ENCODE measurements around the gene DPP6.

The DPP6 gene

GRCh38 chr7:154591544-154591943 lies 539.3 kb downstream of the DPP6 start:
- no peak for DNase-seq (ENCODE audit: low read depth in 2 of 2)

GRCh38 chr7:154592388-154592787 lies 540.2 kb downstream of the DPP6 start:
- DNase-seq (ENCODE audit: low read depth in 2 of 2): no peak

- DNase-seq (ENCODE audit: low read depth in 2 of 2): no peak
These were observed 546.2 kb downstream of the DPP6 start for GRCh38 chr7:154598396-154598795.

GRCh38 chr7:154598864-154599263 lies 546.7 kb downstream of the DPP6 start:
- no peak for DNase-seq (ENCODE audit: low read depth in 2 of 2)

GRCh38 chr7:154610903-154611302 lies 558.7 kb downstream of the DPP6 start:
- no peak for DNase-seq (ENCODE audit: low read depth in 2 of 2)

- no peak for DNase-seq (ENCODE audit: low read depth in 2 of 2)
These were observed 561.6 kb downstream of the DPP6 start for GRCh38 chr7:154613811-154614210.

- no peak for DNase-seq (ENCODE audit: low read depth in 2 of 2)
These were observed 568.0 kb downstream of the DPP6 start for GRCh38 chr7:154620141-154620755.

- no peak for DNase-seq (ENCODE audit: low read depth in 2 of 2)
These were observed 571.2 kb downstream of the DPP6 start for GRCh38 chr7:154623399-154623798.

GRCh38 chr7:154627646-154628290 lies 575.6 kb downstream of the DPP6 start:
- no peak for DNase-seq (ENCODE audit: low read depth in 2 of 2)

GRCh38 chr7:154628556-154628955 lies 576.4 kb downstream of the DPP6 start:
- DNase-seq (ENCODE audit: low read depth in 2 of 2): no peak

- no peak for DNase-seq (ENCODE audit: low read depth in 2 of 2)
These were observed 579.0 kb downstream of the DPP6 start for GRCh38 chr7:154631162-154631561.

- no peak for DNase-seq (ENCODE audit: low read depth in 2 of 2)
These were observed 581.4 kb downstream of the DPP6 start for GRCh38 chr7:154633641-154634040.

GRCh38 chr7:154638286-154638685 lies 586.1 kb downstream of the DPP6 start:
- DNase-seq (ENCODE audit: low read depth in 2 of 2): no peak

GRCh38 chr7:154640266-154640865 lies 588.2 kb downstream of the DPP6 start:
- DNase-seq (ENCODE audit: low read depth in 2 of 2): no peak

- DNase-seq (ENCODE audit: low read depth in 2 of 2): no peak
These were observed 588.7 kb downstream of the DPP6 start for GRCh38 chr7:154640917-154641316.

- no peak for DNase-seq (ENCODE audit: low read depth in 2 of 2)
These were observed 592.2 kb downstream of the DPP6 start for GRCh38 chr7:154644366-154644765.

- DNase-seq (ENCODE audit: low read depth in 2 of 2): no peak
These were observed 594.2 kb downstream of the DPP6 start for GRCh38 chr7:154646126-154647013.

GRCh38 chr7:154647625-154648024 lies 595.4 kb downstream of the DPP6 start:
- no peak for DNase-seq (ENCODE audit: low read depth in 2 of 2)

- no peak for DNase-seq (ENCODE audit: low read depth in 2 of 2)
These were observed 596.8 kb downstream of the DPP6 start for GRCh38 chr7:154649015-154649414.

GRCh38 chr7:154649434-154649833 lies 597.2 kb downstream of the DPP6 start:
- DNase-seq (ENCODE audit: low read depth in 2 of 2): no peak

GRCh38 chr7:154650275-154650674 lies 598.1 kb downstream of the DPP6 start:
- no peak for DNase-seq (ENCODE audit: low read depth in 2 of 2)

GRCh38 chr7:154651501-154651900 lies 599.3 kb downstream of the DPP6 start:
- DNase-seq (ENCODE audit: low read depth in 2 of 2): no peak

Data from activated CD8-positive, alpha-beta memory T cell treated with anti-CD3 and anti-CD28 coated beads for 4 hours (primary cell).